Activated CD8-positive, alpha-beta memory T cell treated with anti-CD3 and anti-CD28 coated beads, Interleukin-2, amount 50 U/mL, for 48 hours (primary cell): ENCODE measurements around the gene SFMBT2.

Experiments
- DNase-seq: peaks from one replicate; pipeline ENCODE4 v3.0.0-alpha.2; 2020

SFMBT2 gene

DNA sequence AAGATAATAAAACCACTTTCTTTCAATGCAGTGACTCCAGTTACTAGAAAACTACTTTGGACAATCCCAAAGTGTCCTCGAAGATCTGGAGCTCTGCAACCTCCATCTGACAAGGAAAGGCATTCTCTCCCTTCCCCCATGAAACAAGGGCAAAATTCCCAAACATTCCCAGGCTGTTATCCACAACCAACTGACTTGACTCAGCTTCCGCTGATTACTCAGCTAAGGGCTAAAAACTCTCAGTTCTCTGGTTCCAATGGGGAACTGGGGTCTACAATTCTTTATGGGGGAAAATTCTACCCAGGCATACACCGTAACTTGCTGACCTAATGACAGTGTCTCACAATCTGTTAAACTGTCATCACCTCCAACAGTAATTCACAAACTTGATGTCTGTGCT is 48.4 kb downstream of the SFMBT2 start:
- no peak for DNase-seq

DNA sequence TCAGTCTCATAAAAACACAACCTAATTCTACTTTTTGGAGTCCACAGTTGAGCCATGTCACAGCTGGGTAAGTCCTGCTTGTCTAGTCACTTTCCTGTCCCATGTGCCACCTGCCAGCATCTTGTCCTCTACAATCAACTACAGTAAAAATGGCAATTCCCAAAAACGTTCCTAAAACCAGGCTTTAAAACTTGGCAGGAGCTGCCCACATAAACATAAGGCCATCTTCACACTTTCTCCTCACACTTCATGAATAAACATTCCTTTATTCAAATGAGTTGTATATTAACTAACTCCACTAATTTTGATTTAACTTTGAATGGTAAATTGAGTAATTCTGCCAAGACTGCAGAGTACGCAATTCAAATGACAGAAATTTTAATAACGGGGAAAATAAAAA is 49.5 kb downstream of the SFMBT2 start:
- no peak for DNase-seq

DNA sequence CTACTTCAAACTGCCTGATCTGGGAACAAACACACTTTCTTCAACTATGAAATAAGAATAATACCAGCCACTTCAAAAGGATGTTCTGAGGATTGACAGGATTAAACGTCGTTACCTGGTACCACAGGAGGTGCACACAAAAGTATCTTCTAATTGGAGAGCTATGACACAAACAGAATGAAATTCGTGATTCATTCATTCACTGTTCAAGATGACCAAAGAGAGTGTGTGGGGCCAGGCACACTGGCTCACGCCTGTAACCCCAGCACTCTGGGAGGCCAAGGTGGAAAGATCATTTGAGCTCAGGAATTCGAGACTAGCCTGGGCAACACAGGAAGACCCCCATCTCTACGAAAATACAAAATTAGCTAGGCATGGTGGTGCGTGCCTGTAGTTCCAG is 50.9 kb downstream of the SFMBT2 start:
- DNase-seq, result no peak

DNA sequence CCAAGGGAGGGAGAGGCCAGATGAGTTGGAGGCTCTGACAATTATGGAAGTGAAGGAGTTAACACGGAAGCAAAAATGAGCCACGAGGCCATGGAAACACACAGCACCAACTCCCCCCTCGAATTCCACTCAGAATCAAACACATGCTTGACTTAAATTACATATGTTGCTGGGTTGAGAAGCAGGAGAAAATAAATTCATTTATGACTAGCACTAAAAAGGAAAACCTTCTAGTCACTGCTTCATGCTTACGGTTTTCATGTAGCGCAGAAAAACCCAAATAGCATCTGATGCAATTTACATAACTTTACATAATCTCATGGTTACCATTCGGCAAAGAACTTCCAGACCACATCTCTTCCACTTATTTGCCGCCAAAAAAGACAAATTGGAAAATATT is 51.5 kb downstream of the SFMBT2 start:
- no peak for DNase-seq

DNA sequence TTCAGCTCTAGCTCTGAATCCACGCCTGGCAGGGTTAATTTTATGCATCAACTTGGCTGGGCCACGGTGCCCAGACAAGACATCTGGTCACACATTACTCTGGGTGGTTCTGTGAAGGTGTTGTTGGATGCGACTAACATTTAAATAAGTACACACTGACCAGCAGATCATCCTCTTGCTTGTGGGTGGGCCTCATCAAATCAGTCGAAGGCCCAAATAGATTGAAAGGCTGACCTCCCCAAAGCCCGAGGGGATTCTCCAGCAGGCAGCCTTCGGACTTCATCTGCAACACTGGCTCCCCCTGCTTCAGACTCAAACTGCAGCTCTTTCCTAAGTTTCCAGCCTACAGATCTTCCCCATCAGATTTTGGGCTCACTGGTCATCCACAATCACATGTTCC is 53.6 kb downstream of the SFMBT2 start:
- DNase-seq, result no peak

DNA sequence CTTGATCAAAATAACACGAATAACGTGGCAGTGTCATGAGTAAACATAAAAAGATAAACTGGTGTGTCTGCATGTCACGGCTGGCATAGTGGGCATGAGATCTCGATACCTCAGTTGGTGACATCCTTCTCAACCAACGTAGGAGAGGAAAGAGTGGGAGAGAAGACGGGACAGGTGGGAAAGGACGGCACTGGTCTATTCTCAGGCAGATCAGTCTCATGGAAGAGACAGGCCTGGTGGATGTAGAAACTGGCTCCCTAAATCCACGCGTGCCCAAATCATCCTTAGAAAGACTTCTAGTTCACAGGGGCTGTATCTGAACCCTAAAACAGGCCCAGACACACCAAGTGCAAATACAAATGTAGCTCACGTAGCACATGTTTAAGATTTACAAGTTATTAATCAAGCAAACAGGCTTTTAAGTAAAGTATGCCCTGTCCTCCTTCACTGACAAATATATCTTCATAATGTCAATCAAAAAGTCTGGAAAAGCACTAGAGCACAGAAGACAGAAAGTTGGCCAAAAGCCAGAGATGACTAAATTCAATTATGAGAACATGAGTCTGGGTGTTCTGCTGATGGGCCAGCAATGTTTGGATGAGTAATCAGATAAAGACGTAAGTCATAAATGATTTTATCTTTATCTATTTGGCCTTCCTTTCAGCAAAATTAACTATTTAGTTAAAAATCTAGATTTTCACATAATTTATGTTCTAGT is 56.3 kb downstream of the SFMBT2 start:
- DNase-seq, result no peak

DNA sequence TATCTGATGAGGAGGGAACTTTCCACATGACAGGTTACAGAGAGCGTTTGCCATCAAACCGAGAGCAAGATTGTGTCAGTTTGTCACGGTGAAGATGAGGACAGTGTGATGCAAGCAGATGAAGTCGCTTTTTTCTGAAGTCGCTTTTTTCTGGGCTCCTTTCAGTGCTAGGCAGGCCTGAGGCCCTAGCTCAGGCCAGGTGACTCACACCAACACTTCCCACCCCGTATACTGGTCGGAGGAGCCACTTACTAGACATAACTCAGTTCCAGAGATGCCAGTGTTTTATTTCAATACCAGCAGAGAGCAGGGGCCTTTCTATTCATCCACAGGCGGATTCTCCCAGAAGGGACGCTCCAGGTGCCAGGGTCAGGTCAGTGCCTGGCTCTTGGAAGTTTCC is 58.9 kb downstream of the SFMBT2 start:
- DNase-seq, result no peak

DNA sequence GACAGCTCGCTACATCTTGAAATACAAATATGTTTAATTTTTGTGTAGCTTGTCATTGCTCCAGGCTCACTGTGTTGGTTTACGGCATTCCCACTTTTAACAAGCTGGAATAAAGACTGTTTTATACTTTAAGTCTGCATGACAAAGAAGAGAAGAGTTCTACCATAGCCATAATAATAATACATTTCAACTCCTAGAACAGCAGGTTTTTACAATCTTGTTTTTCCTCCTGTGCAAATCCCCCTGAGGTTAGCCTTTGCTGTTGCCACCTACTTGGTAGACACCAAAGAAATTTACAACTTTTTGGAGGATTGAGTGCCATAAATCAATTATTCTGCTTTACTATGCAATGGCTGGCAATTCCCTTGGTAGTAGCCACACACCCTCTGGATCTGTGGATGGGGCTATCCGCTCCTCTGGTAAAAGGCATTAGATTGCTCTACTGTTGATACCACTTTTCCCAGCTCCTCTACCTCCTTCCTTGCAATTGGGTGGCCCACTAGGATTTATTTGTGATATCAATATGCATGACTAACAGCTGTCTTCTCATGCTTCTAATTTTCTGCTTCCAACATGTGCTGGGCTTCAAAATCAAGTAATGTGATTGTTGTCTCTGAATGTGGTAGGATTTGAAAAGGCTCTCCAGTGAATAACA is 60.2 kb downstream of the SFMBT2 start:
- no peak for DNase-seq

DNA sequence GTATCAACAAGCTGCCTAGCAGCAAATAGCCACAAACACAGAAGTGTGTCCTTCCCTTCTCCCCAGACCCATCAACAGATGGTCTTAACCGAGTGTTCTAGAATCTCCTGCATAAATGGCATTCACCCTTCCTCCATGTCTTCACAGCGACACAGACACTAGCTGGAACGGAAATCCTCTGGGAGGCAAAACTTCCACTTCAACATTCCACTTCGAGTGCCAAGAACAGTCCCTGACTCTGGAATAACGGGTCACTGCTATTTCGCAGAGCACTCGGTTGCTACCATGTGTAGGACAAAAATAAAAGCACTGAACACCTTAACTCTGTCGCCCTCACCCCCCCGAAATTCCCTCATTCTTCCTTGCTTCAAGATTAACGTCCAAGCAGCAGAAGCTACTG is 65.1 kb downstream of the SFMBT2 start:
- no peak for DNase-seq

DNA sequence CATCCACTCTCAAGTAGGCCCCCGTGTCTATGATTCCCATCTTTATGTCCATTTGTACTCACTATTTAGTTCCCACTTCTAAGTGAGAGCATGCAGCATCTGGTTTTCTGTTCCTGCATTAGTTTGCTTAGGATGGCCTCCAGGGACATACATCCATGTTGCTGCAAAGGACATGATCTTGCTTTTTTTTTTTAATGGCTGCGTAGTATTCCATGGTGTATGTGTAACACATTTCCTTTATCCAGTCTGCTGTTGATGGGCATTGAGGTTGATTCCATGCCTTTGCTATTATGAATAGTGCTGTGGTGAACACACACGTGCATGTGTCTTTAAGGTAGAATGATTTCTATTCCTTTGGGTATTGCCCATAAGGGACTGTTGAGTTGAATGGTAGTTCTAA is 67.8 kb downstream of the SFMBT2 start:
- no peak for DNase-seq

DNA sequence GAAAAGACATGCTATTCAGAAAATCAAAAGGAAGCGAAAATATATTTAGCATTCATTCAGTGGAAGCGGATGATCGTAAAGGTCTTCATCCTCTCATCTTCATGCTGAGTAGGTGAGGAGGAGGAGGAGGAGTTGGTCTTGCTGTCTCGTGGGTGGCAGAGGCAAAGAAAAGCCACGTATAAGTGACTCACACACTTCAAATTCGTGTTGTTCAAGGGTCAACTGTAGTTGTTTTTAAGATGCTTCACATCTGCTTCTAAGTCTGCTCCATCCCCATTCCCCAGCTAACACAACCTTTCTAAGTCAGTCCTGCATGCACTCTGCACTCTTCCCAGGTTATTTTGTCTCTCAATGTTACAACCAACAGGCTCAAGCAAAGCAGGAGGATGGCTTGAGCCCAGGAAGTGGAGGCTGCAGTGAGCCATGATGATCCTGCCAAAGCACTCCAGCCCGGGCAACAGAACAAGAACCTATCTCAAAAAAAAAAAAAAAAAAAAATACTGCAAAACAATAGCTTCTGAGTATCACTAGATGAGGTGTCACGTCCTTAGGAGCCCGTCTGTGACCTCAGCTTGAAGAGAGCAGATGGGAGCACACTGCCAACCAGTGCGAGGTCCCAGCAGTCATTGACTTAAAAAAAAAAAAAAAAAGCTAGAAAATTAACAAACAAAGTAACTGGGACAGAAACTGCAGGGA is 70.5 kb downstream of the SFMBT2 start:
- no peak for DNase-seq

DNA sequence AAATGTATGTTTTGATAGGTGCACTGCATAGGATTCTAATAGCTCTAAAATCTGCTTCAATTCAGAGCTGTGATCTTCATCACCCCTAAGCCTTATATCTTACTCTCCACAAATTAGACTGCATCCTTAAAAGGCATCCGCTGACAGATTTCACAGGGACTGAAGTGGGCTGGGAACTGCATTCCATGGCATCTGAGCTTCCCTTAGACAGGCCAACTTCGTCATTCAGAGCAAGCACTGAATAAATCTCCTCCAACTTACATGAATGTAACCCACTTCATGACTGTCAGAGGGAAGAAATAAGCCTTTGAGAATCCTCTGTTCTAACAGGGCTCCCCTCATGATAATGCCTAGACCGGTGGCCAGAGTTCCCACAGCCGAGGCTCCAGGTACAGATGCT is 71.3 kb downstream of the SFMBT2 start:
- no peak for DNase-seq

DNA sequence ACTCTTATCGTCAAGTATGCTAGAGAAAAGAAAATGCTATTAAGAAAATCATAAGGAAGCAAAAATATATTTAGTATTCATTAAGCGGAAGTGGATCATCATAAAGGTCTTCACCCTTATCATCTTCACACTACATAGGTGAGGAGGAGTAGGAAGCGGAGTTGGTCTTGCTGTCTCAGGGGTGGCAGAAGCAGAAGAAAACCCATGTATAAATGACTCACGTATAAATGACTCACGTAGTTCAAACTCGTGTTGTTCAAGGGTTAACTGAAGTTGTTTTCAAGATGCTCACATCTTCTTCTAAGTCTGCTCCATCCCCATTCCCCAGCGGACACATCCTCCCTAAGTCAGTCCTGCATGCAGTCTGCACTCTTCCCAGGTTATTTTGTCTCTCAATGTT is 72.4 kb downstream of the SFMBT2 start:
- DNase-seq, result no peak

DNA sequence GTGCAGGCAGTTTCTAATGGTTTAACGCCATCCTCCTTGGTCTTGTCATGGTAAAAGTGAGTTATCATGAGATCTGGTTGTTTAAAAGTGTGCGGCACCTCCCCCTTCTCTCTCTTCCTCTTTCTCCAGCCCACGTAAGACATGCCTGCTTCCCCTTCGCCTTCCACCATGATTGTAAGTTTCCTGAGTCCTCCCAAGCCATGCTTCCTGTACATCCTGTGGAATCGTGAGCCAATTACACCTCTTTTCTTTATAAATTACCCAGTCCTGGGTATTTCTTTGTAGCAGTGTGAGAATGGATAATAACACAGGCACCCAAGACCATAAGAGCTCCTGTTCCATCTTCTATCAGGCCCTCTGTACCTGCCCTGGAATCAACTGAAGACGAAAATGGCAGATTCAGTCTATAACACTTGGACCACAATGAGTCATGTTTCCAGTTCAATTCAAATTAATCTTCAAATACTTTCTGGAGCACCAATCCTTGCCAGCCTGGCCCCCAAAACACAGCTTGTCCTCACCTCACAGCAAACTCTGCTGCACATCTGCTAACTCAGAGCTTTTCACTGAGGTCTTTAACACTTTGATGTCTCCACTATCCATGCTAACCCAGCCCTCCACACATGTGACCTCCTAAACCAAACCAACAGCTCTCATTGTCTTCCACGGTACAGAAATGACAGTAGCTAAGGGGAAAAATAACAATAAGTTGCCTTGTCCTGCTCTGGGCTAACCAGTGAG is 73.2 kb downstream of the SFMBT2 start:
- DNase-seq, result no peak

DNA sequence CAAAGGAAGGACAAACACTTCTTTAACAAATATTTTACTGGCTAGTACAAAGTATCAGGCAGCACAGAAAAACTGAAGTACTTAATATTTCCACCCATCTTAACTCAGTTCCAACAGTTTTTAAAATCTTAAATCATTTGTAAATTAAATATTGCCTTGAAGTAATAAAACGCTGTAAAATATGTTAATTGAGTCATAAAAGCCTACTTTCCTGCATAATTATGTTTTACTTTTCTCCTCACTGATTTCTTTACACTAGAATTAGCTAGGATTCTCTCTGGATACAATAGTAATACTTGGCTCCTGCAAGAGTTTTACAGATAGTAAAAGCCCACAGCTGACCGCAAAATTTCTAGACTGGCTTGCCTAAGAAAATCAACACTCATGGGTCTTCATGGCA is 74.9 kb downstream of the SFMBT2 start:
- DNase-seq, result no peak

DNA sequence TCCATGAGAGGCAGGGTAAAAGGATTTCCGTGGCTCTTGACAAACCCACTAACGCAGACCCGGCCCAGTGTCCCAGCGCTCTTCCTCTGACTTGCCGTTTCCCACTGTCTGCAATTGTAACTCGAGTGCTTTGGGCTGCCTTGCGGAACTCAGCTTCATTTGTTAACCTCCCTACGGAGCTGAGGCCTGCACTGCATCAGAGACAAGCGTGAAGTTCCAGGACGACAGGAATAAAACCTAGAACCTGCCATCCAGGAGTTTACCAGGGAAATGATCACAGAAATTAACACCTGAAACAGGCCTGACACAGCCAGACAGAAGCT is 76.2 kb downstream of the SFMBT2 start:
- DNase-seq, result no peak

DNA sequence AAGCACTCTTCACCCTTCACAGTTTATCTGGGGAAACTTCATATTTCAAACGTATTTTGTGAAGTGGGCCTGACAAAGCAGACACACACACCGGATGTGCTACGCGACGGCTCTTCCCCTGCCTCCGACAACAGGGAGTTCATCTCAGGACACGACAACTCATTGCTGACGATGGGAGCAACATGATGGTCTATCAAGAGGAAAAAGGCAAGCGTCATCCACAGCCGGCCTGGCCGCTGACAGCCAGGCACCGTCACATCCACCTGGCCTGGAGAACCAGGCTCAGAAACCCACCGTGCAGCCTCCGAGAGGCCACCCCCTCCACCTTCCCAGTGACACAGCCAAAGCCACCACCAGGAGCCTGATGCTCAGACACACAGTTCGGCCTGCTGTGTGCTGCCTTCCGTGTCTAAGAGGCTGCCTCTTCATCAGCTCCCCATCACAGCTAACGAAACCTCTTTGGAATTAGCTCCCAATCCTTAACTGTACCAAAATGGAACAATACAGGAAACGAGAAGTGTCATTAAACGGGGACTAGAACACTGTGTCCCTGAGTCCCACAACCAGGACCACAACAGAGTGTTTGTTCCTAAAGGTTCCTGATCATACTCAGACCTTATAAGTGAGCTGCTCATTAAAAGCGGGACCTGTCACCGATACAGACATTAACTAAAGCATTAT is 76.7 kb downstream of the SFMBT2 start:
- DNase-seq, result no peak

DNA sequence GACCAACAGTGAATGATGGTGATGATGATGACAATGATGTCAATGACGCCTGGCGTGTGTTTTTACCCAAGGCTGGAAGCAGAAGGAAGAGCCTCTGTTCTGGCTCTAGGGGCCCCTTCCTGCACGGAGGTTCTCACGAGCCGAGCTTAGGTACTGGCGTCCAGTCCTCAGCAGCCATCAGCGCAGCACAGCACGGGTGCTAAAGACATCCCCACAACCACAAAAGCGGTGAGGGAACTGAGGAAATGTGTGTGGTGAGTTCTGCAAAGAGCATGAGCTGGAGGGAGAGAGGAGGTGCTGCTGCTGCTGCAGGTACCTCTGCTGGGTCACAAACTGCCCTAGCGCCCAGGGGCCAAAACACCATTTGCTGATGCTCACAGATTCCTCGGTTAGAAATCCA is 81.6 kb downstream of the SFMBT2 start:
- no peak for DNase-seq

DNA sequence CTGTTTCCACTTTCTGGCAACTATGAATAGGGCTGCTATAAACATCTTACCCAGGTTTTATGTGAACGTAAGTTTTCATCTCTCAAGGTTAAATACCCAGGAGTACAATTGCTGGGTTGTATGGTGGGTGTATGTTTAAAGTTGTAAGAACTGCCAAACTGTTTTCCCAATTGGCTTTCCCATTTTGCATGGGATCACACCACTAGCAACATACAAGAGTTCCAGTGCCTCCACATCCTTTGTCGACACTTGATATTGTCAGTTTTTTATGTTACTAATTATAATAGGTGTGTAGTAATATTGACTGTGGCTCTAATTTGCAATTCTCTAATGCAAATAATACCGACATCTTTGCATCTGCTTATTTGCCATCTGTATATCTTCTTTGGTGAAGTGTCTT is 82.9 kb downstream of the SFMBT2 start:
- no peak for DNase-seq

DNA sequence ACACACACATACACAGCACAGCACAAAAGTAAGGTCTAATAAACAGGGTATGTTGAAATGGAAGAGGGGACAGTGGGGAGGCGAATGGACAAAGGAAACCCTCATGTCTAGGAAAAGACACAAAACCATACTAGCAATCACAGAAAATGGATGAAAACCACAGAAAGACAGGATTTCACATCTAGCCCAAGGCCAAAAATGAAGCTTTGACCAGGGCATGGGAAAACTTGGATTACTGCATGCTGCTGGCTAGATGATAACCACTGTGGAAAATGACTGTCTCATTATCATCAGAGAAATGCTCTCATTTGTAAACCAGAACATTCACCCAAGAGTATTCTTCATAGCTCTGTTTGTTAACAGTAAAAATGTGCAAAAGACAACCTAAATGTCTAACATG is 88.2 kb downstream of the SFMBT2 start:
- no peak for DNase-seq

DNA sequence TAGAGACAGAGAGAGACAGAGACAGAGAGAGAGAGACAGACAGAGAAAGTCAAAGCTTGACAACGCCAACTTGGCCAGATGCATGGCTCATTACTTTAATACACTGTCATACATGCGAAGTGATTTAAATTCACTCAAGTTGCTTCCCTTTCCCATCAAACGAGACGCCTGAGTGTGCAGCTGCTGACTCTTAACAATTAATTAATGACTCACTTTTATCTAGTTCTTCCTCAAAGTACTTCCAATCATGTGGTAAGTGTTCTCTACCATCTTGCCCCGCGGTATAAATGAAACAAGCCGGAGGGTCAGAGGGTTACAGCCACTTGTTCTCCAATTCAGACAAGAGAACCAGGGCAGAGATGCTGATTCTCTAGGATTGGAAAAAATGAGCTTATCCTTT is 90.8 kb downstream of the SFMBT2 start:
- DNase-seq, result no peak

DNA sequence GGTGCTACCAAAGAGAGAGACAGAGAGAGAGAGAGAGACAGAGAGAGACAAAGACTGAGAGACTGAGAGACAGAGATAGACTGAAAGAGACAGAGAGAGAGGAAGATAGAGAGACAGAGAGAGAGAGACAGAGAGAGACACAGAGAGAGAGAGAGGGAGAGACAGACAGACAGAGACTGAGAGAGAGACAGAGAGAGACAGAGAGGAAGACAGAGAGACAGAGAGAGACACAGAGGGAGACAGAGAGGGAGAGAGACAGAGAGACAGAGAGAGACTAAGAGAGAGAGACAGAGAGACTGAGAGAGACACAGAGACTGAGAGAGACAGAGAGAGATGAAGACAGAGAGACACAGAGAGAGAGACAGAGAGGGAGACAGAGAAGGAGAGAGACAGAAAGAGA is 91.2 kb downstream of the SFMBT2 start:
- DNase-seq, result no peak

DNA sequence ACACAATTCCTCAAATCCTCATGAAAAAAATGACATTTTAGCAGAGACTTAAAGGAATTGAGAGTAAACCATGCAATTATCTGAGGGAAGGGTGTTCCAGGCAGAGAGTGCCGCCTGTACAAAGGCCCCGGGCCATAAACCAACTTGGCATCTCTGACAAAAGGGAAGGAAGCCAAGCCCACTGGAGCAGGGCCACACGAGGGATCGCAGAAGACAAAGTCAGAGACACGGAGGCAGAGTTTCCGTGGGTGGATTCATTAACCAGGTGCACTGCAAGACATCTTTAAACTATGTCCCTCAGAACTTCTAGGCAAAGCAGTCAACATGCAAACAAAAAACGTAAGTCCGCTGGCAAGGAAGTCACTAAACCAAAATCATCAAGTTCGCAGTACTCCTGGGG is 92.0 kb downstream of the SFMBT2 start:
- no peak for DNase-seq
